ENCODE results near the gene KIAA1217. TPM values are rescaled to one million over a fixed set of nuclear protein-coding genes. Genes with fewer than 3 reads are reported as not detected.

KIAA1217 gene
- total and polyA plus RNA-seq, 2 of the 4 experiments (the other 2 are of a cell fraction): 3.4 to 4.4 TPM

DNA sequence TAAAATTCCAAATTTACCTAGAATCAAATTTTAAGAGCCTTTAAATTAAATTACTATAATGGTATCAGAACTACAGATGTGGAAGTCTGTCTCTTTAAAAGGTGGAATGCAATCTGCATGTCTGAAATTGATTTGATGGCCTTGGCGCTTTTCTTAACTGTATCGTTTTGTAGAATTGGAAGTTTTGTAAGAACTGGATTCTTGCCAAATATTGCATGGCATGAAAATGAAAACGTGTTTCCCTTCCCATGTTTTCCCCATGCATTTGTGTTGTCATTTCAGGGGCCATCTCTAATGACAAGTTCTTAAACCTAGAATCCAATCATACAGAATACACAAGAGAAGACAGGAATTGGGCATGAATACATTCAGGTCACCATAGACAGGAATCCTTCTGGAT, 162.5 kb downstream of the KIAA1217 start:
- Histone ChIP-seq H2AK5ac (ENCODE audit: low read depth, low read length) (no peak overlapping the region), H3K14ac (replicated peaks; ENCODE audit: low read depth, low read length) (no peak overlapping the region), H3K4me1 (ENCODE audit: control insufficient read depth, insufficient read depth, low read length) (no peaks in the 10 kb centered on the region), H2AK9ac (replicated peaks; ENCODE audit: low read depth, low read length, poor library complexity) (no peak overlapping the region), H3K4ac (ENCODE audit: low read depth, low read length) (no peak overlapping the region), H4K20me1 (ENCODE audit: insufficient read depth, low read length) (no peaks in the 10 kb centered on the region), H3K79me1 (ENCODE audit: low read depth in 1 of 2, low read length in 2 of 2) (no peaks in the 10 kb centered on the region), H3K9me1 (ENCODE audit: insufficient read depth, low read length) (no peaks in the 10 kb centered on the region), H3K27me3 (ENCODE audit: control insufficient read depth, insufficient read depth, low read length) (peaks cover 13% of the 10 kb centered on the region), H3K36me3 (ENCODE audit: control insufficient read depth, insufficient read depth, low read length) (no peaks in the 10 kb centered on the region), H2BK20ac (ENCODE audit: low read depth, low read length) (no peak overlapping the region), H4K5ac (ENCODE audit: low read depth, low read length) (no peak overlapping the region), H3K9ac (ENCODE audit: low read depth, low read length) (no peak overlapping the region), H2BK120ac (ENCODE audit: low read depth, low read length) (no peak overlapping the region), H3K56ac (ENCODE audit: extremely low read depth, insufficient read depth, low read length) (no peak overlapping the region), H4K91ac (ENCODE audit: insufficient read depth, low read depth, low read length) (no peak overlapping the region), H2BK15ac (ENCODE audit: low read depth, low read length) (no peak overlapping the region), H2BK5ac (ENCODE audit: low read depth, low read length, poor library complexity, severe bottlenecking) (no peak overlapping the region), H3K9me3 (ENCODE audit: control insufficient read depth, insufficient read depth, low read length) (no peaks in the 10 kb centered on the region), H3K4me2 (ENCODE audit: low read depth, low read length) (no peak overlapping the region), H4K8ac (ENCODE audit: low read depth in 2 of 2, low read length in 2 of 2) (no peak overlapping the region), H3K23ac (ENCODE audit: low read depth, low read length) (no peak overlapping the region), H3K27ac (ENCODE audit: insufficient read depth, low read length) (no peak overlapping the region), H3K4me3 (ENCODE audit: insufficient read depth, low read depth, low read length) (no peak overlapping the region), H2AFZ (replicated peaks; ENCODE audit: low read length, poor library complexity) (no peak overlapping the region), H3K18ac (ENCODE audit: low read depth, low read length) (no peak overlapping the region)
- DNase-seq (no peak), ATAC-seq (ENCODE audit: low read depth) (no peak)
- intact Hi-C loops (cut with micrococcal nuclease): no loop called here
- no TSS peak for BruUV-seq (replicated peaks)
- POLR2A ChIA-PET (ENCODE audit: unreplicated experiment): no interaction called here
- no peak for TF ChIP-seq MAFK (IDR thresholded peaks at IDR 0.05; ENCODE audit: low read depth, low read length)
- TF ChIP-seq SMC3 (IDR thresholded peaks at IDR 0.05; ENCODE audit: low read depth, low read length): no peak
- TF ChIP-seq FOS (IDR thresholded peaks at IDR 0.05; ENCODE audit: low read depth, low read length): no peak
- no peak for TF ChIP-seq CTCF (conservative IDR thresholded peaks at IDR 0.05; ENCODE audit: low read depth, low read length)
- no peak for TF ChIP-seq CEBPB (IDR thresholded peaks at IDR 0.05; ENCODE audit: low read depth, low read length)
- CTCF ChIA-PET: no interaction called here
- dilution Hi-C loops (cut with HindIII; ENCODE audit: low sequenced_read_pairs, unreplicated experiment): no loop called here
- in situ Hi-C loops (cut with MboI; ENCODE audit: low sequenced_read_pairs): loop anchor here (25.0 kb wide), 1 partner anchor 1209 kb away; no protein-coding TSS in a partner anchor
- no CpG with 5 or more reads among the region's 3 CpGs for WGBS, 2 experiments (ENCODE audit: extremely low coverage in 2 of 2, insufficient read length in 1 of 2)
